Umbilical cord (tissue), 2 donors: ENCODE data around the gene ELN. TPM values are rescaled to one million over a fixed set of nuclear protein-coding genes. Genes with fewer than 3 reads are reported as not detected.
A peak's percentile ranks its signal among the peaks of the same experiment; 100 is the strongest.
"Not testable (repeated sequence)": the region's sequence is repeated elsewhere in the genome, so short reads cannot be mapped to it uniquely, and the experiment has no call there.

Source experiments
- DNase-seq: peaks from one replicate; pipeline ENCODE4 v3.0.0-alpha.2; 2015; ENCODE audit warnings: low spot score
- total RNA-seq: library from RNA; depleted of rRNA; stranded (reverse); fragments of >200 nt; gene quantifications from one replicate; pipeline ENCODE4 v1.2.3, GENCODE V29; 2014; ENCODE audit warnings: low replicate concordance; ENCODE audit not compliant: insufficient read depth

Gene ELN
- total RNA-seq, 1 donor from 2014 or later: 583 TPM

- DNase-seq: no peak
Measured at GRCh38 chr7:74000489-74001149, 27.4 kb upstream of the ELN start.

- DNase-seq: no peak
Measured at GRCh38 chr7:74001150-74001494, 26.9 kb upstream of the ELN start.

- peak; percentile 54 for DNase-seq
Measured at GRCh38 chr7:74002474-74003017, 25.4 kb upstream of the ELN start.

GRCh38 chr7:74003621-74004020, 24.4 kb upstream of the ELN start:
- DNase-seq: no peak

GRCh38 chr7:74006032-74006431, 21.9 kb upstream of the ELN start:
- DNase-seq: no peak

- DNase-seq: peak; percentile 86
Measured at GRCh38 chr7:74006451-74007241, 21.3 kb upstream of the ELN start.

GRCh38 chr7:74007242-74007567, 20.8 kb upstream of the ELN start:
- DNase-seq: no peak

- DNase-seq: no peak
Measured at GRCh38 chr7:74008687-74009086, 19.3 kb upstream of the ELN start.

- no peak for DNase-seq
Measured at GRCh38 chr7:74009719-74010118, 18.3 kb upstream of the ELN start.

GRCh38 chr7:74010407-74010806, 17.6 kb upstream of the ELN start:
- no peak for DNase-seq

GRCh38 chr7:74011421-74011820, 16.6 kb upstream of the ELN start:
- DNase-seq: not testable (repeated sequence)

GRCh38 chr7:74012842-74013249, 15.1 kb upstream of the ELN start:
- peak; percentile 69 for DNase-seq

- peak; percentile 75 for DNase-seq
Measured at GRCh38 chr7:74013539-74014272, 14.3 kb upstream of the ELN start.

- DNase-seq: no peak
Measured at GRCh38 chr7:74014931-74015330, 13.0 kb upstream of the ELN start.

GRCh38 chr7:74015670-74016069, 12.3 kb upstream of the ELN start:
- DNase-seq: no peak

GRCh38 chr7:74017125-74017524, 10.8 kb upstream of the ELN start:
- peak; percentile 83 for DNase-seq

GRCh38 chr7:74018246-74018895, 9.6 kb upstream of the ELN start:
- peak; percentile 63 for DNase-seq

GRCh38 chr7:74019149-74019548, 8.8 kb upstream of the ELN start:
- DNase-seq: no peak

- DNase-seq: no peak
Measured at GRCh38 chr7:74020390-74020789, 7.6 kb upstream of the ELN start.

- no peak for DNase-seq
Measured at GRCh38 chr7:74021546-74022320, 6.2 kb upstream of the ELN start.

- DNase-seq: no peak
Measured at GRCh38 chr7:74022507-74022906, 5.5 kb upstream of the ELN start.
